ENCODE measurements around the gene MS4A18.

The MS4A18 gene

DNA sequence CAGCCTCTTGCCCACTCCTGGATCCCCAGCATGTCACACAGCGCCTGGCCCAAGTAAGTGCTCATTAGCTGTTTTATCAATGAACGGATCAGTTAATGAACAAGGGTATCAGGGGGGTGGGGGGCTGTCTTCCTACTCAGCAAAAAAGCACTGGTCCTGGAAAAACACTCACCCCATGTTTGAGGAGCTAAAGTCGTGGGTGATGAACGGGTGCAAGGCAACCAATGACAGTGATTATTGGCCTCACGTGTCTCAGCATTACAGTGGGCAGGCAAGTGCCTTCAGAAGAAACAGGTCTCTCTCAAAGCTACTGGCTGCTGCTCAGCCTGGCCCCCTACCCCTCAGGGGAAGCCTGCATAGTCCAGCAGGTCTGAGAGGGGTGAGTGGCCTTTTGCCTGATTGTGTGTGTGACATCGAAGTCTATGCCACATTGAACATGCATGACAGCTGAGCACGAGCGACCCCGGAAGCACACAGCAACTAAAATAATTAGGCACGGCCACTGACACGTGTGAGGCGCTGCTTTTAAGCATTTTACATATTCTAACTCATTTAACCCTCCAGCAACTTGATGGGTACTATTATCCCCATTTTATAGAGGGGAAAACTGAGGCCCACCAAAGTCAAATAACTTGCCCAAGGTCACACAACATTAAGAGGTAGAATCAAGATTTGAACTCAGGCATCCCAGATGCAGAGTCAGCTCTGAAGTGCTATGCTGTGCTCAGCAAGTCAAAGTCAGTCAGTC, 58.0 kb downstream of the MS4A18 start:
- H3K4me3 ChIP-seq (ENCODE audit: low read depth, low read length) = no peak overlapping the region
- no peak for TF ChIP-seq MAX (IDR thresholded peaks at IDR 0.05; ENCODE audit: low read depth, low read length)
- TF ChIP-seq POLR2A (IDR thresholded peaks at IDR 0.05; ENCODE audit: extremely low read depth, insufficient read length) = no peak
- no peak for TF ChIP-seq MYC (IDR thresholded peaks at IDR 0.05; ENCODE audit: low read depth, low read length)
- no peak for TF ChIP-seq CTCF (IDR thresholded peaks at IDR 0.05; ENCODE audit: low read depth, low read length)
- DNase-seq (ENCODE audit: low read depth) = no peak

DNA sequence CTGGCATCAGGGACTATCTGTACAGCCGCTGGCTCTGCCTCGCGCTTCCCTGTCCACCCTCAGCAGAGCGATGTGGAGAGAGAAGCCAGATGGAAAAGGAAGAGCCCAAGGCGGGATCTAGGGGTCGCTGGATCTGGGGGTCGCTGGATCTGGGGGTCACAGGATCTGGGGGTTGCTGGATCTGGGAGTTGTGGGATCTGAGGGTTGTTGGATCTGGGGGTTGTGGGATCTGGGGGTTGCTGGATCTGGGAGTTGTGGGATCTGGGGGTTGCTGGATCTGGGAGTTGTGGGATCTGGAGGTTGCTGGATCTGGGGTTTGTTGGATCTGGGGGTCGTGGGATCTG, 58.6 kb downstream of the MS4A18 start:
- TF ChIP-seq MAX (IDR thresholded peaks at IDR 0.05; ENCODE audit: low read depth, low read length) (no peak), POLR2A (IDR thresholded peaks at IDR 0.05; ENCODE audit: extremely low read depth, insufficient read length) (no peak), MYC (IDR thresholded peaks at IDR 0.05; ENCODE audit: low read depth, low read length) (no peak), CTCF (IDR thresholded peaks at IDR 0.05; ENCODE audit: low read depth, low read length) (no peak)
- no peak for DNase-seq (ENCODE audit: low read depth)

DNA sequence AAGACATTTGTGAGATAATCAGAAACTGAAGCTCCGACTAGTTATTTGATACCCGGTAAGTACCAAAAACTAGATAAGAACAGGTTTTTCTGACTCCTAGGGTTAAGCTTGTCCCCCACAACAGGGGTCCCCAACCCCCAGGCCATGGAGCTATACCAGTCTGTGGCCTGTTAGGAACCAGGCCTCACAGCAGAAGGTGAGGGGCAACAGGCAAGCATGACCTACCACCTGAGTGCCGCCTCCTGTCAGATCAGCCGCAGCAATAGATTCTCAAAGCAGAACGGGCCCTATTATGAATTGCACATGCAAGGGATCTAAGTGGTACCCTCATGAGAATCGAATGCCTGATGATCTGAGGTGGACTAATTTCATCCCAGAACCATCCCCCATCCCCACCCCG, 59.4 kb downstream of the MS4A18 start:
- no peak for TF ChIP-seq MAX (IDR thresholded peaks at IDR 0.05; ENCODE audit: low read depth, low read length)
- no peak for TF ChIP-seq POLR2A (IDR thresholded peaks at IDR 0.05; ENCODE audit: extremely low read depth, insufficient read length)
- TF ChIP-seq CTCF (IDR thresholded peaks at IDR 0.05; ENCODE audit: low read depth, low read length) = no peak
- TF ChIP-seq MYC (IDR thresholded peaks at IDR 0.05; ENCODE audit: low read depth, low read length) = no peak
- no peak overlapping the region for H3K4me3 ChIP-seq (ENCODE audit: low read depth, low read length)
- no peak for DNase-seq (ENCODE audit: low read depth)

More for the DNA sequence above, 58.6 kb downstream of the MS4A18 start:
- no peak overlapping the region for H3K4me3 ChIP-seq (ENCODE audit: low read depth, low read length)

DNA sequence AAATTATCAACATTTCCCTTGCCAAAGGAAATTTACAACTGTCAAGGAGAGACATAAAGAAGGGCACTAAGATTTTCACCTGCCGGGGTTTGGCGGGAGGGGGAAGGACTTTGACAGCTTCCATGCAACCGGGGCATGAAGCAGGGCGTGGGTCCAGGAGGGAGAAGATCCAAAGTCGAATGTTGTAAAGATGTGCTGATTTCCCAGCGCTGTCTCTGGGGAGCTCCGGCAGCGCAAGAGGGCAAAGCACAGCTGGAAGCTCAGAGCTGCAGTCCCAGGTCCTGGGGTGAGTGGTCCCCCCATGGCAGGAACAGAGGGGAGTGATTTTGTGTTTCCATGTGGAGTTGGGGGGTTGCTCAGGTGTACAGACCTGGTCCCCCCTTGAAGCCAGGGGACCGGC, 60.6 kb downstream of the MS4A18 start, which contains the start of gene MS4A10:
TSS of gene MS4A10 (plus strand) at position 198 of the 400 bp plus-strand sequence. CDS start 5,003 bp downstream, outside the sequence.
- no peak for TF ChIP-seq POLR2A (IDR thresholded peaks at IDR 0.05; ENCODE audit: extremely low read depth, insufficient read length)
- no peak for TF ChIP-seq MYC (IDR thresholded peaks at IDR 0.05; ENCODE audit: low read depth, low read length)
- TF ChIP-seq MAX (IDR thresholded peaks at IDR 0.05; ENCODE audit: low read depth, low read length) = no peak
- TF ChIP-seq CTCF (IDR thresholded peaks at IDR 0.05; ENCODE audit: low read depth, low read length) = no peak
- no peak within 1 kb of the TSS for H3K4me3 ChIP-seq (ENCODE audit: low read depth, low read length)
- DNase-seq (ENCODE audit: low read depth) = no peak

DNA sequence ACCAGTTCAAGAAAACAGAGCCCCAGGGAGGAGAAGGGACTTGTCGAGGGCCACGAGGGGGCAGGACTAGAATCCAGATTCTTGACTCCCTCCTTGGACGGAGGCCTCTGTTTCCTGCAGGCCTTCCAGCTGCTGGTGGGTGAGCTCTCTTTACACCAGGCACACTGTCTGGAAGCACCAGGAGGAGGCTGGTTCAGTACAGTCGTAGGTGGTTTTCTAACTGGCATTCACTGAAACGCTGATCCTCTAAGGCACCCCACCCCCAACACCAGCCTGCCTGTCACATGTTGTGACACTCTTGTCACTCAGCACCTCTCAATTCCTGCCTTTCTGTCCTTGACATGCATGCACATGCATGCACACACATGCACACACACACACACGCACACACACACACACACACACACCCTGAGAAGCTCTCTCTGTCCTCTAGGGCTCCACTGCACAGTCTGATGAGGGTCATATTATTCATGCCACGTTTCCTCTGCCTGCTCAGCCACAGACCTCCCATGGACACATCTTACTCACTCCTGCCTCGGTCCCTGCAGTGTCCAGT, 61.4 kb downstream of the MS4A18 start:
- H3K4me3 ChIP-seq (ENCODE audit: low read depth, low read length) = no peak overlapping the region
- TF ChIP-seq CTCF (IDR thresholded peaks at IDR 0.05; ENCODE audit: low read depth, low read length) (no peak), MYC (IDR thresholded peaks at IDR 0.05; ENCODE audit: low read depth, low read length) (no peak), MAX (IDR thresholded peaks at IDR 0.05; ENCODE audit: low read depth, low read length) (no peak), POLR2A (IDR thresholded peaks at IDR 0.05; ENCODE audit: extremely low read depth, insufficient read length) (no peak)
- DNase-seq (ENCODE audit: low read depth) = no peak
